Subcutaneous adipose tissue (tissue), 4 donors: ENCODE data around the gene NHERF2. TPM values are rescaled to one million over a fixed set of nuclear protein-coding genes. Genes with fewer than 3 reads are reported as not detected.

Experiments
- total RNA-seq, 4 donors: library from RNA; depleted of rRNA; stranded (reverse); fragments of >200 nt; gene quantifications; one replicate each; pipeline ENCODE4 v1.1.0, GENCODE V29; 2016
- TF ChIP-seq, protein P1 (sequence below): fragments of 450-650 bp; IDR thresholded peaks from one replicate; pipeline ENCODE4 v1.5.1; 2016; ENCODE audit warnings: low read depth, mild to moderate bottlenecking, control low read depth, antibody characterized with exemption, moderate library complexity

NHERF2 gene
- total RNA-seq, 4 donors from 2014 or later = 15.1 to 140 (median 48.9) TPM

DNA sequence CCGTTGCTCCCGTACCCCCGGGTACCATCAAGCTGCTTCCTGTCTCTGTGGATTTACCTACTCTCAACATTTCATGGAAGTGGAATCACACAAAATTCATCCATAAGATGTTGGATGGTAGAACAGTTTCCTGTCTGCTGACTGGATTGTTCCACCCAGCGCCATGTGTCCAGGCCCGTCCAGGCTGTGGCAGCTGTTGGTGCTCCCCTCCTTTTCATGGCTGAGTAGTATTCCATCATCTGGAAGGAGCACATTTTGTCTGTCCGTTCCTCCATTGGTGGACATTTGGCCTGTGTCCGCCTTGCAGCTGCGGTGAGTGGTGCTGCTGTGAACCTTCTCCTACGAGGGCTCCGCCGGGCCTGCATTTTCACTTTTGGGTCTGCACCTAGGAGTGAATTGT, 39.4 kb downstream of the NHERF2 start:
- TF ChIP-seq, protein P1, sequence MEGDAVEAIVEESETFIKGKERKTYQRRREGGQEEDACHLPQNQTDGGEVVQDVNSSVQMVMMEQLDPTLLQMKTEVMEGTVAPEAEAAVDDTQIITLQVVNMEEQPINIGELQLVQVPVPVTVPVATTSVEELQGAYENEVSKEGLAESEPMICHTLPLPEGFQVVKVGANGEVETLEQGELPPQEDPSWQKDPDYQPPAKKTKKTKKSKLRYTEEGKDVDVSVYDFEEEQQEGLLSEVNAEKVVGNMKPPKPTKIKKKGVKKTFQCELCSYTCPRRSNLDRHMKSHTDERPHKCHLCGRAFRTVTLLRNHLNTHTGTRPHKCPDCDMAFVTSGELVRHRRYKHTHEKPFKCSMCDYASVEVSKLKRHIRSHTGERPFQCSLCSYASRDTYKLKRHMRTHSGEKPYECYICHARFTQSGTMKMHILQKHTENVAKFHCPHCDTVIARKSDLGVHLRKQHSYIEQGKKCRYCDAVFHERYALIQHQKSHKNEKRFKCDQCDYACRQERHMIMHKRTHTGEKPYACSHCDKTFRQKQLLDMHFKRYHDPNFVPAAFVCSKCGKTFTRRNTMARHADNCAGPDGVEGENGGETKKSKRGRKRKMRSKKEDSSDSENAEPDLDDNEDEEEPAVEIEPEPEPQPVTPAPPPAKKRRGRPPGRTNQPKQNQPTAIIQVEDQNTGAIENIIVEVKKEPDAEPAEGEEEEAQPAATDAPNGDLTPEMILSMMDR = no peak

DNA sequence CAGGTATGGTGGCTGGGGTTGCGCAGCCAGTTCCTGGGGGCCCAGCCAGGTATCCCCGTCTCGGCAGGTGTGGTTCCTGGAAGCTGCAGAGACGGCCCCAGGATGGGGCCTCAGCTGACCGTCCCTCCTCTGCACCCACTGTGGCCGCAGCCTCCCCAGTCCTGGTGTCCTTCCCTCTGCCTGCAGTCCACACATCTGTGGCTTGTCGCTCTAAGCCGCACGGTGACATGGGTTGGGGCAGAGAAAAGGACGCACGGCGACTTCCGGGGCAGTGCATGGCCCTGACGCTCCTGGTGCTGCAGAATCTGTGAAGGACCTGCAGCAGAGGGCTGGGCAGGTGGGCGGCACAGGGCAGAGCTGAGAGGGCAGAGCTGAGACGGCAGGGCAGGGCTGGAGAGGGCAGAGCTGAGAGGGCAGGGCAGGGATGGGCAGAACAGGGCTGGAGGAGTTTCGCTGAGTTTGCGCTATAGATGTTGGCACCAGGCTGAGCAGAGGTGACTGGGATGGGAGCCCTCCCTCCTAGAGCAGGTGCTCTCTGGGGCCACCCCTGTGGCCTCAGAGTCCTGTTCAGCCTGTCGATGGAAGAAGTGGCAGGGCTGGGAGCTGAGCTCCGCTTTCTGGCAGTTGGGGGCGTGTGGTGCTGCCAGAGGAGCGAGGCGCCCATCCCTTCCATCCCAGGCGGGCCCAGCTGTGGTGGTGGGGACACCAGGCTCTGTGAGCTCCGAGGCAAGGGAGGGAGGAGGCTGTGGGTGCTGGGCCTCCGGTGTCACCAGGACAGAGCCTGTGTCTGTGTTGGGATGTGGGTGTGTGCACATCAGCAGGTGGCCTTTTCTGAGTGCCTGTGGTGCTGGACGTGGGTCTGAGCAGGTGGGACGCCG, 44.1 kb downstream of the NHERF2 start:
- TF ChIP-seq, protein P1 = no peak

- TF ChIP-seq, protein P1 = no peak
Observed at GRCh38 chr16:2071454-2072202, 44.9 kb downstream of the NHERF2 start.

DNA sequence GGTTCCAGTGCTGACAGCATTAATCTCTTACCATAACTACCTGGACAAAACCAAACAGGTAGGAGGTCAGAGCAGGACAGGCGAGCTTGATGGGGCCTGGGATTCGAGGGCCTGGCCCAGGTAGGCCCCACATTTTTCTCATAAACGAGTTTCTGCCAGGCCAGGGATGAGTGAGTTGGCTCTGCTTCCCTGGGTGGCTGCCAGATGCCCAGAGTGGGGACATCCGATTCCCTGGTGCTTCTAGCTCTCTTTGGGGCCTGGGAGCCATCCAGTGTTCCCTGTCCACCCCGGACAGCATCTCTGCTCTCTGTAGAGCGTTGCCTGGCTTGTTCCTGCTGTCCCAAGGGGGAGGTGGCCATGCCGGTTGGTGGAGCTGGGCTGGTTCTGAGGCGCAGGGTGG, 46.2 kb downstream of the NHERF2 start:
- TF ChIP-seq, protein P1 = no peak

DNA sequence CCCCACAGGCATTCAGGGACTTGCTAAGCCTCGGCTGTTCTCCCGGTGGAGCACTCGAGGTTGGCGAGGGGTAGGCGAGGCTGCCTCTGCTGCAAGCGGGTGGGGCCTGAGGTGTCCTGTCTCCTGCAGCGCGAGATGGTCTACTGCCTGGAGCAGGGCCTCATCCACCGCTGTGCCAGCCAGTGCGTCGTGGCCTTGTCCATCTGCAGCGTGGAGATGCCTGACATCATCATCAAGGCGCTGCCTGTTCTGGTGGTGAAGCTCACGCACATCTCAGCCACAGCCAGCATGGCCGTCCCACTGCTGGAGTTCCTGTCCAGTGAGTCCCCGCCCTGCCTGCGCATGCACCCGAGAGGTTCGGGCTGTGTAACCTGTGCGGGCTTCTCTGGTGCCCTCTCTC, 47.4 kb downstream of the NHERF2 start:
- TF ChIP-seq, protein P1 = no peak

DNA sequence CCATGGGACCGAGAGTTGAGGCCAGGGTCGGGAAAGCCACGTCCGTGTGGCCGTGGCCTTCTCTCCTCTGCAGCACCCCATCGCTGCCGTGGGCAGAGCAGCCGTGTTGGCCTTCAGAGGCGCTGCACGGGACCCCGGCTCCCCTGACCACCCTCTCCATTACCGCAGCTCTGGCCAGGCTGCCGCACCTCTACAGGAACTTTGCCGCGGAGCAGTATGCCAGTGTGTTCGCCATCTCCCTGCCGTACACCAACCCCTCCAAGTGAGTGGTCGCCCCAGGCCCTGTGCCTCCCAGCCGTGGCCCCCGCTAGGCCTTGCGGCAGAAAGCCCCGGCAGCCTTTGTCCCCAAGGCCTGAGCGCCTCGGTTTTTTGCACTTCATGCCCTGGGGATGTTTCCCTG, 48.9 kb downstream of the NHERF2 start:
- TF ChIP-seq, protein P1 = no peak
